ENCODE results near the gene B4GALT6. TPM values are rescaled to one million over a fixed set of nuclear protein-coding genes. Genes with fewer than 3 reads are reported as not detected.

B4GALT6 gene
- total and polyA plus RNA-seq, 3 donors from 2014 or later, result 12.1 to 19.5 (median 14.9) TPM

GRCh38 chr18:31666055-31666454, 18.3 kb downstream of the B4GALT6 start:
- Histone ChIP-seq H3K4me3 (no peak overlapping the region), H3K27ac (no peak overlapping the region), H3K4me1 (no peaks in the 10 kb centered on the region), H3K9me3 (no peaks in the 10 kb centered on the region), H3K27me3 (no peaks in the 10 kb centered on the region), H3K36me3 (ENCODE audit: low read depth, missing control alignments) (no peaks in the 10 kb centered on the region)
- 85 to 92% methylated on average over 5 of the region's 5 CpGs for WGBS, 2 donors
- DNase-seq, result no peak
- intact Hi-C loops (cut with DNase I; ENCODE audit: low total_unique reads), result no loop called here
- no peak for TF ChIP-seq POLR2A (IDR thresholded peaks at IDR 0.05)

- Histone ChIP-seq H3K4me1 (no peaks in the 10 kb centered on the region), H3K27me3 (no peaks in the 10 kb centered on the region), H3K9me3 (no peaks in the 10 kb centered on the region), H3K36me3 (ENCODE audit: low read depth, missing control alignments) (no peaks in the 10 kb centered on the region), H3K4me3 (no peak overlapping the region), H3K27ac (no peak overlapping the region)
- WGBS, 2 donors, result 100% methylated on average over 1 of the region's 1 CpG
- TF ChIP-seq POLR2A (IDR thresholded peaks at IDR 0.05) (no peak), CTCF (IDR thresholded peaks at IDR 0.05) (no peak)
- intact Hi-C loops (cut with DNase I; ENCODE audit: low total_unique reads), result no loop called here
- DNase-seq, result no peak
Observed at GRCh38 chr18:31664101-31664500, 20.3 kb downstream of the B4GALT6 start.

GRCh38 chr18:31661965-31662364, 22.4 kb downstream of the B4GALT6 start:
- no peaks in the 10 kb centered on the region for H3K9me3 ChIP-seq
- no peak overlapping the region for H3K27ac ChIP-seq
- no peak overlapping the region for H3K4me3 ChIP-seq
- H3K27me3 ChIP-seq, result no peaks in the 10 kb centered on the region
- 45 to 56% methylated on average over 3 of the region's 3 CpGs for WGBS, 2 donors
- intact Hi-C loops (cut with DNase I; ENCODE audit: low total_unique reads), result no loop called here
- TF ChIP-seq POLR2A (IDR thresholded peaks at IDR 0.05) (no peak), CTCF (IDR thresholded peaks at IDR 0.05) (no peak)
- no peaks in the 10 kb centered on the region for H3K4me1 ChIP-seq
- DNase-seq, result no peak
- no peaks in the 10 kb centered on the region for H3K36me3 ChIP-seq (ENCODE audit: low read depth, missing control alignments)

- Histone ChIP-seq H3K4me3 (no peak overlapping the region), H3K27ac (no peak overlapping the region), H3K27me3 (no peaks in the 10 kb centered on the region), H3K36me3 (ENCODE audit: low read depth, missing control alignments) (no peaks in the 10 kb centered on the region), H3K4me1 (no peaks in the 10 kb centered on the region), H3K9me3 (no peaks in the 10 kb centered on the region)
- no peak for DNase-seq
- intact Hi-C loops (cut with DNase I; ENCODE audit: low total_unique reads), result no loop called here
- WGBS, 2 donors, result 90 to 97% methylated on average over 4 of the region's 4 CpGs
- TF ChIP-seq CTCF (IDR thresholded peaks at IDR 0.05) (no peak), POLR2A (IDR thresholded peaks at IDR 0.05) (no peak)
Observed at GRCh38 chr18:31660763-31661162, 23.6 kb downstream of the B4GALT6 start.

GRCh38 chr18:31659576-31660177, 24.7 kb downstream of the B4GALT6 start:
- TF ChIP-seq POLR2A (IDR thresholded peaks at IDR 0.05), result no peak
- no peak for TF ChIP-seq CTCF (IDR thresholded peaks at IDR 0.05)
- Histone ChIP-seq H3K9me3 (no peaks in the 10 kb centered on the region), H3K36me3 (ENCODE audit: low read depth, missing control alignments) (no peaks in the 10 kb centered on the region), H3K4me1 (no peaks in the 10 kb centered on the region), H3K4me3 (no peak overlapping the region), H3K27me3 (no peaks in the 10 kb centered on the region), H3K27ac (no peak overlapping the region)
- intact Hi-C loops (cut with DNase I; ENCODE audit: low total_unique reads), result no loop called here
- DNase-seq, result no peak
- WGBS, 2 donors, result 92 to 100% methylated on average over 1 of the region's 1 CpG
